Measurements from ENCODE around the gene RIMBP2.
"Not testable (repeated sequence)": the region's sequence is repeated elsewhere in the genome, so short reads cannot be mapped to it uniquely, and the experiment has no call there.

The RIMBP2 gene

GRCh38 chr12:130656411-130656810, 59.7 kb downstream of the RIMBP2 start:
- DNase-seq (ENCODE audit: low read depth in 2 of 2), result no peak

- no peak for DNase-seq (ENCODE audit: low read depth in 2 of 2)
Observed at GRCh38 chr12:130655881-130656280, 60.2 kb downstream of the RIMBP2 start.

GRCh38 chr12:130655010-130655409, 61.1 kb downstream of the RIMBP2 start:
- no peak for DNase-seq (ENCODE audit: low read depth in 2 of 2)

GRCh38 chr12:130651188-130651959, 64.7 kb downstream of the RIMBP2 start:
- no peak for DNase-seq (ENCODE audit: low read depth in 2 of 2)

GRCh38 chr12:130650131-130650530, 66.0 kb downstream of the RIMBP2 start:
- DNase-seq (ENCODE audit: low read depth in 2 of 2), result no peak

- no peak for DNase-seq (ENCODE audit: low read depth in 2 of 2)
Observed at GRCh38 chr12:130649101-130650045, 66.7 kb downstream of the RIMBP2 start.

- DNase-seq (ENCODE audit: low read depth in 2 of 2), result no peak
Observed at GRCh38 chr12:130647814-130648213, 68.3 kb downstream of the RIMBP2 start.

GRCh38 chr12:130646716-130647370, 69.3 kb downstream of the RIMBP2 start:
- no peak for DNase-seq (ENCODE audit: low read depth in 2 of 2)

- DNase-seq (ENCODE audit: low read depth in 2 of 2), result not testable (repeated sequence)
Observed at GRCh38 chr12:130646191-130646590, 69.9 kb downstream of the RIMBP2 start.

GRCh38 chr12:130645751-130646150, 70.3 kb downstream of the RIMBP2 start:
- DNase-seq (ENCODE audit: low read depth in 2 of 2), result no peak

- DNase-seq (ENCODE audit: low read depth in 2 of 2), result no peak
Observed at GRCh38 chr12:130644566-130644965, 71.5 kb downstream of the RIMBP2 start.

- DNase-seq (ENCODE audit: low read depth in 2 of 2), result no peak
Observed at GRCh38 chr12:130644146-130644545, 72.0 kb downstream of the RIMBP2 start.

GRCh38 chr12:130642856-130643255, 73.2 kb downstream of the RIMBP2 start:
- DNase-seq (ENCODE audit: low read depth in 2 of 2), result no peak

GRCh38 chr12:130641533-130642184, 74.4 kb downstream of the RIMBP2 start:
- no peak for DNase-seq (ENCODE audit: low read depth in 2 of 2)

GRCh38 chr12:130640901-130641300, 75.2 kb downstream of the RIMBP2 start:
- DNase-seq (ENCODE audit: low read depth in 2 of 2), result no peak

GRCh38 chr12:130640496-130640895, 75.6 kb downstream of the RIMBP2 start:
- no peak for DNase-seq (ENCODE audit: low read depth in 2 of 2)

- DNase-seq (ENCODE audit: low read depth in 2 of 2), result no peak
Observed at GRCh38 chr12:130639476-130640424, 76.3 kb downstream of the RIMBP2 start.

GRCh38 chr12:130636370-130636769, 79.7 kb downstream of the RIMBP2 start:
- no peak for DNase-seq (ENCODE audit: low read depth in 2 of 2)

GRCh38 chr12:130634866-130635265, 81.2 kb downstream of the RIMBP2 start:
- DNase-seq (ENCODE audit: low read depth in 2 of 2), result no peak

GRCh38 chr12:130633771-130634170, 82.3 kb downstream of the RIMBP2 start:
- DNase-seq (ENCODE audit: low read depth in 2 of 2), result no peak

GRCh38 chr12:130632642-130633041, 83.5 kb downstream of the RIMBP2 start:
- DNase-seq (ENCODE audit: low read depth in 2 of 2), result no peak
